GM21360 (cell line): Measurements from ENCODE around the gene GPR22.

Experiments
- ATAC-seq: cut with Tn5 transposase; IDR thresholded peaks from one replicate; pipeline ENCODE4 v1.9.1; 2021; ENCODE audit warnings: mild to moderate bottlenecking, moderate library complexity; ENCODE audit not compliant: unreplicated experiment

Gene GPR22

DNA sequence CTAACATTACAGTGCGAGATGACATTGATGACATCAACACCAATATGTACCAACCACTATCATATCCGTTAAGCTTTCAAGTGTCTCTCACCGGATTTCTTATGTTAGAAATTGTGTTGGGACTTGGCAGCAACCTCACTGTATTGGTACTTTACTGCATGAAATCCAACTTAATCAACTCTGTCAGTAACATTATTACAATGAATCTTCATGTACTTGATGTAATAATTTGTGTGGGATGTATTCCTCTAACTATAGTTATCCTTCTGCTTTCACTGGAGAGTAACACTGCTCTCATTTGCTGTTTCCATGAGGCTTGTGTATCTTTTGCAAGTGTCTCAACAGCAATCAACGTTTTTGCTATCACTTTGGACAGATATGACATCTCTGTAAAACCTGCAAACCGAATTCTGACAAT lies 4.3 kb downstream of the GPR22 start:
- ATAC-seq, result no peak

DNA sequence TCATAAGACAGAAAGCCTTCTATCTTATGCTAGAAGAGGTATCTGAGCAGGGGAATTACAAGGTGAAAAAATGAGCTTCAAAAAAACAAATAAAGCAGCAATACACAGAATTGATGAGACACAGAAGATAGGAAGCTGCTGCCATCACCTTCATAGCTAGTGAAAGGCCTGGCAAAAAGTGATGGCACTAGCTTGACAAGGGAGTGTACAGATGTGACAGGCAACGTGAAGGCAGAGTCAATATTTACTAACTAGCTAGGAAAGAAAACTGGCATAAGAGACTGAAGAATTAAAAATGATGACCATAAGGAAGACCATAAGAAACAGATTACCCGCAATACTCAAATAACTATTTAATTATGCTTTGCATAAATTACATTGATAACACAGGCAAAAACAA lies 9.4 kb downstream of the GPR22 start:
- ATAC-seq, result no peak

DNA sequence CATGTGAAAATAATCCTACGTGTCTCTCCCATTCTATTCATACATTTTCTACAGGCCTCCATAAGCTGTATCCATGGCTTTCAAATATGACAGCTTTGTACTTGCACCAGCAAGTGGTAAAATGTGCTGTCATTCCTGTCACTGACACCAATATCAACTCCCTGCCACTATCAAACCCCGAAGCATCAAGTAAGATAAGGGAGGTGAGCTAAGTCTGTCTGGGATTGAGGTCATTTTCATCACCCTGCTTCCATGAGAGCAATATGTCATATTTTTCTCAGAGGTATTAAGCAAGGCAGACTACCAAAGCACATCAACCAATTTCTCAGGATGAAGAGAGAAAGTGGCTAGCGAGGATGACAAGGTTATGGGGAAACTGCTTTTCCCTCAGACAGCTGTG lies 11.1 kb downstream of the GPR22 start:
- ATAC-seq, result no peak

DNA sequence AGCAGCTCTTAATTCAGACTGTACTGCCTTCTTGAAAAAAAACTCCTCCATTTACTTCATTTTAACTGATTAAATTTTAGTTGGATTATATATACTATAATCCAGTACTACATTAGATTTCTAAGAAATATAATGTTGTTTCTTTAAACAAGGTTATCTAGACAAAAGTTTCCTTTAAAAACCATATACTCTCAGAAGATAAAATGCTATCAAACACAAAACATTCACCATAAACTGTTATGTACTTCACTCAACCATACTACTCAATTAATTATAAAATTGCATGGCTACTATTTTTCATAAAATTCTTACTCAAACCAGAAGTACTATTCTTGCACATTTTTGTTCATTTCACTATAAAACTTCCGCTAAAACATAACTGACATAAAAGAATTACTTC lies 12.7 kb downstream of the GPR22 start:
- ATAC-seq, result no peak

DNA sequence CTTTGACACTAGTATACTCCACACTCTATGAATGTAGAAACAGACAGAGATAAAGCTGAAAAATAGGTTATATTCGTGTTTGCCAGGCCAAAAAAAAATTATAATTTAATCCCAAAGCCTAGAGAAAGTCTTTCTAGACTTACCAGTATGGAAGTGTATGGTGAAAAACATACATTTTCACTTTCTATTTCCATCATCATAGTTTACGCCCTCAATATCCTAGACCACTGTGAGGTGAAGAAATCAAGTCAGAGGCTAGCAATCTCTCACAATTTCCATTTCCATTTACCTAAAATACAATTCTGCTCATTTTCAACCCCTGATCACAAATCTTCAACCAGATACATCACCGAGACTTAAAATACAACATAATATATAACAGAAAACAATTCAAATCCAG lies 16.2 kb downstream of the GPR22 start:
- ATAC-seq, result no peak

DNA sequence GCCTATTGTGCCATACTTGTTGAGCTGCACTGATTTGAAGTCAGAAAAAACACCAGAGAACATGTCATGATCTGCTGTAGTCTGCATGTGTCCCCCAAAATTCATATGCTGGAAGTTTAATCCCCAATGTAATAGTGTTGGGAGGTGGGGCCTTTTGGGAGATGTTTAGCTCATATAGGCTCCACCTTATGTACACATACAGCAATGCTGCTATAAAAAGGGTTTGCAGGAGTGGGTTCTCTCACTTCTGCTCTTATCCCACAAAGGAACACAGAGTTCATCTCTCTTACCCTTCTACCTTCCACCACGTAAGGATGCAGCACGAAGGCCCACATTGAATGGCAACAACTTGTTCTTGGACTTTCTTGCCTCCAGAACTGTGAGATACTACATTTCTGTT lies 23.0 kb downstream of the GPR22 start:
- no peak for ATAC-seq

DNA sequence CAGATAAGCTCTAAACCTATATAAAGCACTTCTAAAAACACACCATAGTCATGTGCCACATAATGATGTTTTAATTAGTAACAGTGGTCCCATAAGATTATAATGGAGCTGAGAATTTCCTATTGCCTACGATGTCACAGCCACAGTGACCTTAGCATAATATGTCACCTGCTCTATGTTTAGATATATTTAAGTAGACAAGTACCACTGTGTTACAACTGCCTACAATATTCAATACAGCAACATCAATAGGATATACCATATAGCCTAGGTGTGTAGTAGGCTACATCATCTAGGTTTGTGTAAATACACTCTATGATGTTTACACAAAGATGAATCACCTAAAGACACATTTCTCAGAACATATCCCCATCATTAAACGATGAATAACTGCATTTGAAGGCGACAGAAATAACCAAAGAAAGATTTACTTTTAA lies 24.5 kb downstream of the GPR22 start:
- no peak for ATAC-seq

DNA sequence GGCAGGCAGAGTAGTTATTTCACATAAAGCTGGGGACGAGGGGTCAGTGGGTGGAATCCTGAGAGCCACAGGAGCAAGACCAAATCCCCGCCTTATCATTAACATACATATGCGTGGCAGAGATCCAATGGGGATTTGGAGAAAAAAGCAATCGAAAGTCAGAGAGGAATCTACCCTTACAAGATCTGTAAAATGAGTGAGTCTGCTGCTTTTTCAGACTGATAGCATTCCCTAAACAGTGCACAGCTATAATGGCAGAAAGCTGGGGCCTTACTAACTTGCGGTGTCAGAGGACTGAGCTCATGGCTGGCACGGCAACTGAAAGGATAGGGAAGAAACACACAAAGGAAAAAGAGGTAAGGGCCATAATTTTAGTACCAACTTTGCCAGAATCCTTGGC lies 25.0 kb downstream of the GPR22 start:
- no peak for ATAC-seq

DNA sequence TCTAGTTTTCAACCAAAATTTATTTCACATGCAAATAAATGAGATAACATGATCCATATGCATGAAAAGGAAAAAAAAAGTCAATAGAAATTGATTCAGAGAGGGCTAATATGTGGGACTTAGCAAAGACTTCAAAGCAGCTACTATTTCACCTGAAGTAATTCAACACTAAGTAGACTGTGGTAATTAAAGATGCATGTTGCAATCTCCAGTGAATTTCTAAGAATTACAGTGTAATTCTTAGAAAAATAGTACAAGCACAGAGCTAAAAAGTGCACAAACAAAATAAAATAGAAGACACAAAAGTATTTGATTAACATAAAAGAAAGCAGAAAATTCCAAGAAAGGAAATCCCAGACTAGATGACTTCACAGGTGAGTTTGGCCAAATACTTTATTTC lies 25.7 kb downstream of the GPR22 start:
- ATAC-seq, result no peak

DNA sequence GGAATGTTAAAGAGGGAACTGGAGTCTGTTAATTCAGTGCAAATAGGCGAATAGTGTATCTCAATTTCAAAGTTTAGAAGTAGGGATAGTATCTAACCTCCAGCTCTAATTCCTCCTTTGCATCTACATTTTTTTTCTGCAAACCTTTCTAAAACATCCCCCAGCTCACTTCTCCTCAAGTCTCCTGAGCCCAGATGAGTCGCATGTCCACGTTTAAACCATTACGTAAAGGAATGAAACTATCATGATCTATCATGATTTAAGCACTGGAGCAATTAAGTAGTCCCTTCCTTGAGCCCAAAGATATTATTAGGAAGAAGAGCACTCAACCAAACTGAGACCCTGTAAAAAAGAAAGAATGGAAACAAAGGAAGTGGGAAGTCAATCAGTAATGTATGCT lies 29.9 kb downstream of the GPR22 start:
- ATAC-seq, result no peak

DNA sequence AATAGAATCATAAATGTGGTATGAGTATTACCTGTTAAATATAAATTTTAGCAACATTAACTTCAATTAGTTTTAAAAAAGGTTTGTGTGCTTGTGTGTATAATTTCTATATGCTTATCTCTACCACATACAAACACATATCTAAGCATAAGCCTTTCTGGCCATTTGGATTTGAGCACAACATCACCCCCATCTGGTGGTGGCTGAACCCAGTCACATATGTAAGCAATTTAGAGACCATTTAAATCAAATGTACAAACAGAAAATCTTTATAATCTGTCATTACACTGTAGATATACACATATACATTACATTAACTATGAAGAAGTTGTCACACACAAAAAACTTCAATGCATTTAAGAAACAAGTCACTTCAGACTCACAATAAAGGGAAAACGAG lies 31.7 kb downstream of the GPR22 start:
- ATAC-seq, result no peak

DNA sequence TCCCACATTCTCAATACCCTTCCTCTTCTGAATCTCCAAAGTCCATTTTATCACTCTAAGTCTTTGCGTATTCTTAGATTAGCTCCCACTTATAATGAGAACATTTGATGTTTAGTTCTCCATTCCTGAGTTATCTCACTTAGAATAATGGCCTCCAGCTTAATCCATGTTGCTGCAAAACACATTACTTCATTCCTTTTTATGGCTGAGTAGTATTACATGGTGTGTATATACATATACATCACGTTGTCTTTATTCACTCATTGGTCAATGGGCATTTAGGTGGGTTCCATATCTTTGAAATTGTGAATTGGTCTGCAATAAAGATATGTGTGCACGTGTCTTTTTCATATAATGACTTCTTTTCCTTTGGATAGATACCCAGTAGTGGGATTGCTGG lies 32.3 kb downstream of the GPR22 start:
- ATAC-seq, result no peak

DNA sequence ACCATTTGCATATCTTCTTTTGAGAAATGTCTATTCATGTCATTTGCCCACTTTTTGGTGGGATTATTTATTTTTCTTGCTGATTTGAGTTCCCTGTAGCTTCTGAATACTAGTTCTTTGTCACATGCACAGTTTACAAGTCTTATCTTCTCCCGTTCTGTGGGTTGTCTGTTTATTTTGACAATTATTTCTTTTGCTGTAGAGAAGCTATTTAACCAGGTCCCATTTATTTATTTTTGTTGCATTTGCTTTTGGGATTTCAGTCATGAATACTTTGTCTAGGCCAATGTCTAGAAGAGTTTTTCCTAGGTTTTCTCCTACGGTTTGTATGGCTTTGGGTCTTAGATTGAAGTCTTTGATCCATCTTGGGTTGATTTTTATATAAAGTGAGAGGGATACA lies 32.9 kb downstream of the GPR22 start:
- no peak for ATAC-seq

DNA sequence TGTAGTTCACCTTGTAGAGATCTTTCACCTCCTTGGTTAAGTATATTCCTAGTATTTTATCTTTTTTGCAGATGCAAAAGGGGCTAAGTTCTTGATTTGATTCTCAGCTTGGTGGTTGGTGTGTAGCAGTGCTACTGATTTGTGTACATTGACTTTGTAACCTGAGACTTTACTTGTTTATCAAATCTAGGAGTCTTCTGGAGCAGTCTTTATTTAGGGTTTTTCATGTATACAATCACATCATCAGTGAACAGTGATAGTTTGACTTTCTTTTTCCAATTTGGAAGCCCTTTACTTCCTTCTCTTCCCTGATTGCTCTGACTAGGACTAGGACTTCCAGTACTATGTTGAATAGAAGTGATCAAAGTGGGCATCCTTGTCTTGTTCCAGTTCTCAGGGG lies 33.8 kb downstream of the GPR22 start:
- no peak for ATAC-seq

DNA sequence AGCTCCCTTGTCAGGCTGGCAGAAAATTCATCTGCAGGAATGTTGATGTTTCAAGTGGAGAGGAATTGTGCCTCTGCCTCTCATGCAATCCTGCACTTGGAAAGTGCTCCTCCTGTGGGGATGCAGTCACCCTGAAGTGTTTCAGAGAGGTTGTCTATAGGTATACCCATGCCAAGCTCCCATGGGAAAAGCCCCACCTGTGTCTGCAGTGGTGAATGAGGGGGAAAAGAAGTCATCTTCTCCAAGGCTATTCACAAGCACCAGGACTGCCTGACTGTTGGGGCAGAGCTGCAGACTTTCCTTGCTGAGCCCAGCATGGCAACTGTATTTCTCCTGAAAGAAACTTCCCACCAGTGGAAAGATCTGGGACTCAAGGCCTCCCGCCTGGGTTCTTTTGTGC lies 35.5 kb downstream of the GPR22 start:
- ATAC-seq, result no peak

DNA sequence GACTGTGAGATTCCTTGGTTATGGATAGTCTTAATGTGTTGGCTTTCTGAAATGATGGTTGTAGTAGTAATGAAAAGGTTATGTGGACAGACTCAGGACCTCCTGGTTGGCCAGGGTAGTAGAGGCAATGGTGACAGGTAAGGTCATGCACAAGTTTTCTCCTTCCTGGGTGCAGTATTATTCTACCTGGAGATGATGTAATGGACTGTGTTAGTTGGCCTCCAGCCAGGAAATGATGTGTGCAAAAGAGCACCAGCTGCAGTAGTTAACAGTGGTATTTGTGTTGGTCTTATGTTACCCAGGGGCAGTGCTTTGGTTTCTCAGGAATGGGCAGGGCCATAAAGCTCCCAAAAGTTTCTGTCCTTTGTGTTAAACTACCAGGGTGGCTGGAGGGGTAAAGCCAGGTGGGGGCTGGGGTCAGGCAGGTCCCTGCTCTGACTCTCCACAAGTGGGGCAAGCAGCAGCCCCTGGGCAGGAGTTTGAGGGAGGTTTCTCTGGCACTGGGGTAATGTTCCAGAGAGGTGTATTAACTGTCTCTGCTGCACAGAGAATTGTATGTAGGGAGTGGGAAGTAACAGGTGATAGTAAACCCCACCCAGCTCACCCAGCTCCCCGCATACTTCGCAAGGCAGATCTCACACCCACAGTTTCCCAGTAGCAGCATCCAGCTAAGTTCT lies 36.3 kb downstream of the GPR22 start:
- no peak for ATAC-seq

DNA sequence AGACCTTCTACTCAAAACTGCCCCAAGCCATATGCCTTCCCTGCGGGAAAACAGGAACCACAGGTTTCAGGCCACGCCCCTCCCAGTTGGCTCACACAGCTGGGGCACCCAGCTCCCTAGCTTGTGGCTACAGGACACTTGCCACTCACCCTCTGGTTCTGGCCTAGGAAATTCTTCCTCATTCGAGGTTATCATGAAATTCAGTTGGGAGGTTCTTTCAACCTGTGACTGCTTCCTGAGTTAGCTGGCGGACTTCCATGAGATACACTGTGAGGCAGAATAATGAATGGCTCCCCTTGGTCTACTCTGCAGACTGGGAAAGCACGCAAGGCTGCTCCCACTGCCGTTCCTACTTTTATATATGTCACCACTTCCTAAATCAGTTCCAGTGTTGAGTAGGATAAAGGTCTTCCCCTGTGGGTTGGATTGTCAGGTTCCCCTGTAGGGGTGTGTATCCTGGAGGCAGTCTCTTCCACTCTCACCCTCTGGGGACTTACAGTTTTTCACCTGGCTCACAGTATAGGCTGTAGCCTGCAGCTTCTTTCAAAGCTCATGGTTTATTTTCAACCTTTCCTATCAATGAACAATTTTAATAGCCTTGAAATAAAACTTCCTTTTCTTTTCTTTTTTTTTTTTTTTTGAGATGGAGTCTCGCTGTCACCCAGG lies 37.0 kb downstream of the GPR22 start:
- ATAC-seq, result no peak
